C4-2B (cell line): ENCODE measurements around the gene SEMA3C.

ENCODE experiments used
- ZFX ChIP-seq: fragments of 450-650 bp; IDR thresholded peaks from 2 replicates; pipeline ENCODE4 v1.6.1; 2017
- TF ChIP-seq, protein P1 (sequence below): fragments of 450-650 bp; conservative IDR thresholded peaks from 2 replicates; pipeline ENCODE4 v1.5.1; 2017; ENCODE audit warnings: mild to moderate bottlenecking

DNA sequence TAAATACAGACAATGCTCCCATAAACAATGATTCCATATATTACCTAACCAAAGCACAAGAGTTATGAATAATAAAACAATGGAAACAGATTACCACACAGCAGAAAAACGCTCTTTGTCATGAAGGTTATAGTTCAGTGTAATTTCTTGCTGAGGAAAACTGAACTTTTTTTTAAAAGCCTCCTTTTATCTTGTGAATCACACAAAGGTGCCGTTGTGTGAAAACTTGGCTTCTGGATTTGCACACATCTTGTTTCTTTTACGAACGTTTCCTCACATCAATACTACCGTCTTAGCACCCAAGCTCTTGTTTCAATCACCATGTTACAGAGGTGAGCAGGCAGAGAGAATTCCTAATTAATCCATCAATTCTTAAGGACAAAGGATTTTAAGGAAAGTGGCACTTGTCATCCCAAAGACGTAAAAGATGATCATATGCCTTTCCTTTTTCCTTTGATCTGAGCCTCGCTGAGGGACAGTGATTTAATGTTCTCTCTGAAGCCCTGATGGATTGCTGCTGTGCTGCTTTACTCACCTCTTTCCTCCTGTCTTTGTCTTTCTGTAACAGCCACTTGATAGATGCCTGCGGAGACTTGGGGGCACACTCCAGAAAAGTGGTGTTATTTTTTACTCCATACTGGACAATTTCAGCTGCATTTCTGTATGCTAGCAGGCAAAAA, 170.3 kb downstream of the SEMA3C start:
- TF ChIP-seq, protein P1, sequence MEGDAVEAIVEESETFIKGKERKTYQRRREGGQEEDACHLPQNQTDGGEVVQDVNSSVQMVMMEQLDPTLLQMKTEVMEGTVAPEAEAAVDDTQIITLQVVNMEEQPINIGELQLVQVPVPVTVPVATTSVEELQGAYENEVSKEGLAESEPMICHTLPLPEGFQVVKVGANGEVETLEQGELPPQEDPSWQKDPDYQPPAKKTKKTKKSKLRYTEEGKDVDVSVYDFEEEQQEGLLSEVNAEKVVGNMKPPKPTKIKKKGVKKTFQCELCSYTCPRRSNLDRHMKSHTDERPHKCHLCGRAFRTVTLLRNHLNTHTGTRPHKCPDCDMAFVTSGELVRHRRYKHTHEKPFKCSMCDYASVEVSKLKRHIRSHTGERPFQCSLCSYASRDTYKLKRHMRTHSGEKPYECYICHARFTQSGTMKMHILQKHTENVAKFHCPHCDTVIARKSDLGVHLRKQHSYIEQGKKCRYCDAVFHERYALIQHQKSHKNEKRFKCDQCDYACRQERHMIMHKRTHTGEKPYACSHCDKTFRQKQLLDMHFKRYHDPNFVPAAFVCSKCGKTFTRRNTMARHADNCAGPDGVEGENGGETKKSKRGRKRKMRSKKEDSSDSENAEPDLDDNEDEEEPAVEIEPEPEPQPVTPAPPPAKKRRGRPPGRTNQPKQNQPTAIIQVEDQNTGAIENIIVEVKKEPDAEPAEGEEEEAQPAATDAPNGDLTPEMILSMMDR: no peak
- no peak for TF ChIP-seq ZFX
